HG03095 (cell line): ENCODE data around the gene KRT12.

Source experiments
- ATAC-seq: cut with Tn5 transposase; IDR thresholded peaks from one replicate; pipeline ENCODE4 v1.9.1; 2021; ENCODE audit warnings: moderate library complexity; ENCODE audit not compliant: unreplicated experiment

KRT12 gene

GRCh38 chr17:40866838-40867237 lies at the start of gene KRT12:
TSS of gene KRT12 (minus strand) at chr17:40867223. CDS start at chr17:40867186, 37 bp downstream.
- ATAC-seq: no peak

GRCh38 chr17:40916366-40916765 lies 49.3 kb upstream of the KRT12 start:
- ATAC-seq: no peak

GRCh38 chr17:40915721-40916256 lies 48.8 kb upstream of the KRT12 start:
- ATAC-seq: no peak

GRCh38 chr17:40915199-40915661 lies 48.2 kb upstream of the KRT12 start:
- peak; percentile 54 for ATAC-seq

GRCh38 chr17:40914075-40914855 lies 47.2 kb upstream of the KRT12 start:
- no peak for ATAC-seq

- no peak for ATAC-seq
Observed at GRCh38 chr17:40912486-40913210, 45.6 kb upstream of the KRT12 start.

- no peak for ATAC-seq
Observed at GRCh38 chr17:40910441-40910841, 43.4 kb upstream of the KRT12 start.

GRCh38 chr17:40909755-40910154 lies 42.7 kb upstream of the KRT12 start:
- ATAC-seq: no peak

- ATAC-seq: no peak
Observed at GRCh38 chr17:40909351-40909750, 42.3 kb upstream of the KRT12 start.

- ATAC-seq: no peak
Observed at GRCh38 chr17:40906613-40907012, 39.6 kb upstream of the KRT12 start.

GRCh38 chr17:40905370-40905769 lies 38.3 kb upstream of the KRT12 start:
- ATAC-seq: no peak

GRCh38 chr17:40903129-40903847 lies 36.3 kb upstream of the KRT12 start:
- ATAC-seq: no peak

- ATAC-seq: no peak
Observed at GRCh38 chr17:40902498-40902897, 35.5 kb upstream of the KRT12 start.

GRCh38 chr17:40901981-40902474 lies 35.0 kb upstream of the KRT12 start:
- no peak for ATAC-seq

- ATAC-seq: no peak
Observed at GRCh38 chr17:40900809-40901356, 33.9 kb upstream of the KRT12 start.

GRCh38 chr17:40896916-40897455 lies 30.0 kb upstream of the KRT12 start:
- no peak for ATAC-seq

GRCh38 chr17:40895106-40895730 lies 28.2 kb upstream of the KRT12 start:
- ATAC-seq: no peak

GRCh38 chr17:40888196-40888720 lies 21.2 kb upstream of the KRT12 start:
- no peak for ATAC-seq

- ATAC-seq: no peak
Observed at GRCh38 chr17:40886090-40886489, 19.1 kb upstream of the KRT12 start.
